HepG2 (cell line): ENCODE measurements around the gene PLCXD3.

Source experiments
- NPAS2 ChIP-seq: sonication (generic); formaldehyde crosslinking; IDR thresholded peaks from 2 replicates; pipeline ENCODE4 v1.8.0; 2022; ENCODE audit warnings: mild to moderate bottlenecking, missing genetic modification reagents, borderline replicate concordance
- POLR2A ChIP-seq, 2 experiments: IDR thresholded peaks; 2 replicates each; pipeline ENCODE4 v1.6.1; 2011; ENCODE audit warnings: low read depth in 2 of 2, low read length in 2 of 2, mild to moderate bottlenecking in 1 of 2, moderate library complexity in 1 of 2; ENCODE audit not compliant: insufficient read depth in 1 of 2
- ZBTB38 ChIP-seq: sonication (generic); formaldehyde crosslinking; IDR thresholded peaks from 2 replicates; pipeline ENCODE4 v1.5.1; 2020; ENCODE audit warnings: mild to moderate bottlenecking, missing genetic modification reagents
- ZNF232 ChIP-seq: sonication (generic); formaldehyde crosslinking; IDR thresholded peaks from 2 replicates; pipeline ENCODE4 v1.4.0; 2020; ENCODE audit warnings: missing genetic modification reagents, borderline replicate concordance

DNA sequence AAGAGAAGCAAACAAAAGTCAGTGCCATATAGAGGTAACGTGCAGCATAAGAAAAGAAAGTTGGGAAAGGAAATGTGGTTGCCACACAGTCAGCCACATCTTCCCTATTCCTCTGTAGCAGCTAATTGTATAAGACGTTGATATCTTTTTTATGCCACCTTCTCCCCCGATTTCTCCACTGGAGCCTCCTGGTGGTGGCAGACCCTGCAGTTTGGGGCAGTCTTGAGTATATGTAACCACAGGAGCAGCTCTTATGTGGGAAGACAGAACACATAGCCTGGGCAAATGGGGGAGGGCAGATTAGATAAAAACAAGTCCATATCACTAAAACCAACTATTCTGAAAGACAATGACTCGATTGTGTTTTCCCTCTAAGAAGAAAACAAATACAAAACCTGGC is 99.7 kb downstream of the PLCXD3 start:
- TF ChIP-seq POLR2A (IDR thresholded peaks at IDR 0.05; ENCODE audit: insufficient read depth in 1 of 2, low read depth in 2 of 2, low read length in 2 of 2) (no peak), NPAS2 (CRISPR knock-in tag) (no peak), ZNF232 (CRISPR knock-in tag) (no peak), ZBTB38 (no peak)
